T-helper 22 cell (primary cell): ENCODE results near the gene TCN1.
"Not testable (repeated sequence)": the region's sequence is repeated elsewhere in the genome, so short reads cannot be mapped to it uniquely, and the experiment has no call there.

Experiments
- DNase-seq: peaks from one replicate; pipeline ENCODE4 v3.0.0-alpha.2; 2020; ENCODE audit warnings: low read depth

The TCN1 gene, protein sequence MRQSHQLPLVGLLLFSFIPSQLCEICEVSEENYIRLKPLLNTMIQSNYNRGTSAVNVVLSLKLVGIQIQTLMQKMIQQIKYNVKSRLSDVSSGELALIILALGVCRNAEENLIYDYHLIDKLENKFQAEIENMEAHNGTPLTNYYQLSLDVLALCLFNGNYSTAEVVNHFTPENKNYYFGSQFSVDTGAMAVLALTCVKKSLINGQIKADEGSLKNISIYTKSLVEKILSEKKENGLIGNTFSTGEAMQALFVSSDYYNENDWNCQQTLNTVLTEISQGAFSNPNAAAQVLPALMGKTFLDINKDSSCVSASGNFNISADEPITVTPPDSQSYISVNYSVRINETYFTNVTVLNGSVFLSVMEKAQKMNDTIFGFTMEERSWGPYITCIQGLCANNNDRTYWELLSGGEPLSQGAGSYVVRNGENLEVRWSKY

DNA sequence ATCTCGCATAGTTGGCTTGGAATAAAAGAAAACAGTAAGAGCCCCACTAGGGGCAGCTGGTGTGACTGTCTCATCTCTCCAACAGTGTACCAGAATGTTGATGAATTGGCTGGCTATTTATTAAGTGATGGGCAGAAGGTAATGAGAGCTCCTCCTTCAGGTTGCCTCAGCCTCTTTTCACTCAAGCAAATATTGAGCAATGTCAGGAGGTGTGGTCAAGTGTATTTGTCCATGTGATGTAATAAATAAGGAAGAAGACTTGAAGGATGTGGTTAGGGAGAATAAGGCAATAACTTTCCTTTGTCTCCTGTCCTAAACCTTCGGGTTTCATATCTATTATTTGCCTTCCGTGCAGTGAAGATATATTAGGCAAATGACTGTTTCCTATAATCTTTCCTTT lies at the start of gene TCN1:
Gene TCN1, minus strand, starts transcription at position 91 of the 400 bp plus-strand sequence. Its CDS starts 17 bp downstream, at position 74.
- DNase-seq, result no peak

DNA sequence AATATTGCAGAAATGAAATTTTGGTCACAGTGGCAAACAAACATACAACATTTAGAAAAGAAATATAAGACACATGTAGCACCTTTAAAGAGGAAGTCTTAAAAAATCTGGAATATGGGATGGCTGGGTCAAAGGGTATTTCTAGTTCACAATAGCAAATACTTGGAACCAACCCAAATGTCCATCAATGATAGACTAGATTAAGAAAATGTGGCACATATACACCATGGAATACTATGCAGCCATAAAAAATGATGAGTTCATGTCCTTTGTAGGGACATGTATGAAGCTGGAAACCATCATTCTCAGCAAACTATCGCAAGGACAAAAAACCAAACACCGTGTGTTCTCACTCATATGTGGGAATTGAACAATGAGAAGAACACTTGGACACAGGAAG lies 37.3 kb upstream of the TCN1 start:
- DNase-seq, result not testable (repeated sequence)

DNA sequence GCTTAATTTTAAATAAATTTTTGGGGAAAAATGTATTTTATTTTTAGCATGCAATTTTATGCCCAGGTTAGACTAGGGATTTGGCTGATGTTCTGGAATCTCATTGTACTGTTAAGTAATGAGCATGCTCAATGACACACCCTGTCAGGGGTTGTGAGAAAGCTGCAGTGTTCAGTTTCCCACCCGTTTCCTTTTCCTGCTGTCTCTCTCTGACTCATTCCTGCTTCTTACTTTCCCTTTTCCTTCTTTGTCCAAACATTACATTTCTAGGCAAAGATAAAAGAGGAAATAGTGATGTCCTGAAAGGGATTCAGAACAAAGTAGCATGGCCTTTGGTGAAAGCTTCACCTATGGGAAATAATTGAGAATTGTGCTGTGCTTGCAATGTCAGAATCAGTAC lies 35.0 kb upstream of the TCN1 start:
- DNase-seq, result no peak

DNA sequence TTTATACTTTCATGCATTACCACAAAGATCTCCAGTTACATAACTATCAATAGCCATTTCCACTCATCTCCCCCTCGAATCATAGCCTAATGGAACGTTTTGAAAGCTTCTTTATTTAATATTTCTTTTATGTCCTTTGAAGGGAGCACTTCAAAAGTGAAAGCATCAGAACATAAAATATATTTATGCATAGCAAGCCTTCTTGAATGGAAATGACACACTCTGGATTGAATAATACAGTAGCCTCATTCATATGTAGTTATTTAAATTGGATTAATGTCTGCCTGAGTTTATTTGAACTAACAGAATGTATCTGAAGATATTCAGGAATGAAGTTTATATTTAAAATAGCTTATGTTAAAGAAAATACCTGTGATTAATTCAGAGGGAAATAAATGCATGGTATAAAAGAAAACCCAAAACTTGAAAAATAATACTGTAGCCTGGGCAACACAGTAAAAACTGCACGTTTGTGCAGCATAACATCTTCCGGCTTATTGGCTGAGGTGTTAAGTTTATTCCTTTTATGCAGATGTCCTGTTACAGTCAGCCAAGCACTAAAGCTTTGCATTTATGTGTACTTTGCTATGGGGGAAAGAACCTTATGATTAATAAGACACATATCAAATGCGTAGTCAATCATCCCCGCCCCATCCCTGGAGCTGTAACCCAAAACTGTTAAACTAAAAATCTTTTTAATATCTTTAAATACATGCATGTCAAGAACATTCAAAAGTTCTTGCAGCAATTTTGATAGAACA lies 34.3 kb upstream of the TCN1 start:
- no peak for DNase-seq

DNA sequence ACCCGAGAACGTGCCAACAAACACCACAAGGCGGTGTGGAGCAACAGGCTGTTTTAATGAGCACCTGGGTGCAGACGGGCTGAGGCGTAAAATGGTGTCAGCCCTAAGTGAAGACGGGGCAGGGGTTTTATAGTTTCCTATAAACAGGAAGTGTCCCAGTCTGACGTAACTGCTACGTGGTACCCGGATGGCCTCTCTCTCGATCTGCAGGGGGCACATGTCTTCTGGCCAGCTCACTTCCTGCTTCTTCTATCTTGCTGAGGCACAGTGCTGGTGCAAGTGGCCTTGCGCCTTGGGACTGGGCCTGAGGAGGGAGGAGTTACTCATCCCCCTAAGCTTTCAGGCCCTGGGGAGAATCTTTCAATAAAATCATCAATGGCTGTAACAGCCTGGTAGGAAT lies 33.2 kb upstream of the TCN1 start:
- no peak for DNase-seq

DNA sequence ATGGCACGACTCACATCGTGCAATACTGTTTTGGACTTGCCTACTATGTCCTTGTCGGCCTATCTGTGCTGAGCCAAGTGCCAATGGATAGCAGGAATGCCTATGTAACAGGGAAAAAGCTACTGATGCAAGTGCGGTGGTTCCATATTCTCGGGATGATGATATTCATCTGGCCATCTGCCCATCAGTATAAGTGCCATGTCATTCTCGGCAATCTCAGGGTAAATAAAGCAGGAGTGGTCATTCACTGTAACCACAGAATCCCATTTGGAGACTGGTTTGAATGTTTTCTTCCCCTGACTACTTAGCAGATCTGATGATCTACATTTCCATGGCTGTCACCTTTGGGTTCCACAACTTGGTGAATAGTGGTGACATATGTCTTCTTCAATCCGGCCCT lies 32.4 kb upstream of the TCN1 start:
- DNase-seq, result no peak

DNA sequence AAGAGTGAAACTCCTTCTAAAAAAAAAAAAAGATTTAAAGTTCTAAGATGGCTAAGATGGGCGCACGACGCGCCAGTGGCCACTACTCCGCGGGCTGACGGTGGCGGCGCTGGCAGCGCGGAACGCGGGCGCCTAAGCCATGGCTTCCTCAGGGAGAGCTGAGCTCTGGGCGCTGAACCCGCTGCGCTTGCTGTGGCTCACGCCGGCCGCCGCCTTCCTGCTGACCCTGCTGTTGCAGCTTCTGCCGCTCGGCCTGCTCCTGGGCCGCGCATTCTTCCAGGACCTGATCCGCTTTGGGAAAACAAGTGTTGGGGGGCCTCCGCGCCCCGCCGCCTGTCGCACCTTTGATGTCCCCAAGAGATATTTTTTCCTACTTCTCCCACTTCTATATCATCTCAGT lies 31.8 kb upstream of the TCN1 start:
- DNase-seq, result no peak

DNA sequence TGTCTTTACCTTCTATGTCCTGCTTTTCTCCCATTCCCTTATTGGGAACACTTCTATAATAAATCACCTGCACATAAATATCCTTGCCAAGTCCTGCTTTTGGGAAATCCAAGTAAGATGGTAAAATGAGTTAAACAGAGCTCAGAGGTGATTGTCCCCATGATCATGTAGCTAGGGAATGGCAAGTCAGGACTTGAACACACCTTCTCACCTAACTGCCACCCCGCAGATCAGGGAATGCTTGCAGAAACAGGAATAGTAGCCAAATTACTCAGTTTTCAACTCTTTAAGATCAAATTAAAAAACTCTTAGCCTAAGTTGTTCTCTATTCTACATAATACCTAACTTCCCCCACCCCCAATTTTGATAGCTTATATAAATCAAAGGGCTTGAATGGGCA lies 28.3 kb upstream of the TCN1 start:
- DNase-seq, result no peak

DNA sequence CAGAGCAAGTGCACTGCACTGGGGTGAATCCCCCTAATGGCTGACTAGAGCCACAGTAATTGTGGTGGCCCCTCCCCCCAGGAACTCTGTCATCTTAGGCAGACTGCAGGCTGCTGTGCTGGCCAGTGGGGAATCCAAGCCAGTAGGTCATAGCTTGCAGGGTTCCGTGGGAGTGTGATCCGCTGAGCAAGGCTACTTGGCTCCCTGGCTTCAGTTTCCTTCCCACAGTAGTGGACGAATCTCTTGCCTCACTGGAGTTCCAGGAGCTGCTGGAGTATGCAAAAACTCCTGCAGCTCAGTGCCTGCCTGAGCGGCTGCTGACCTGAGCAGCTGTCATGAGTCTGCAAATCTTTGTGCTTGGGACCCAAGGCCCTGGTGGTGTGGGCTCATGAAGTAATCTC lies 25.5 kb upstream of the TCN1 start:
- no peak for DNase-seq

DNA sequence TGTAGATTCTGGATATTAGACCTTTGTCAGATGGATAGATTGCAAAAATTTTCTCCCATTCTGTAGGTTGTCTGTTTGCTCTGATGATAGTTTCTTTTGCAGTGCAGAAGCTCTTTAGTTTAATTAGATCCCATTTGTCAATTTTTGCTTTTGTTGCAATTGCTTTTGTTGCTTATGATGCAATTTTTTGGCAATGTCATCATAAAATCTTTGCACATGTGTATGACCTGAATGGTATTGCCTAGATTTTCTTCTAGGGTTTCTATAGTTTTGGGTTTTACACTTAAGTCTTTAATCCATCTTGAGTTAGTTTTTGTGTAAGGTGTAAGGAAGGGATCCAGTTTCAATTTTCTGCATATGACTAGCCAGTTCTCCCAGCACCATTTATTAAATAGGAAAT lies 20.9 kb upstream of the TCN1 start:
- DNase-seq, result not testable (repeated sequence)

DNA sequence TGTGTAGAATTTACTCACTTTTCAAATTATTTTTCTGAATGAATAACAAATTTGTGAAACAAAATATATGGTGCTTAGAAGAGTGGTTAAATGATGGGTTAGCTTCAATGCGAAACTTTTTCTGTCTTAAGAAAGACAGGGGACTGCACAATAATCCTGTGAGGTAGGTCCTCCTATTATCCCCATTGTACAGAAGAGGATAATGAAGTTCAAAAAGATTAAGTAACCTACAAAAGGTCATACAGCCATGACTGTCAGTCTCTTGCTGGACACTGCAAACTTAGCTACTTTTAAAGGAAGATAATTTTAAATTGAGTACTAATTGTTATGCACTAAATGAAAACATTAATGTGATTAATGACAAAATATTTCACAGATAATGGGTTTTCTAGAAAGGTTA lies 17.3 kb upstream of the TCN1 start:
- no peak for DNase-seq

DNA sequence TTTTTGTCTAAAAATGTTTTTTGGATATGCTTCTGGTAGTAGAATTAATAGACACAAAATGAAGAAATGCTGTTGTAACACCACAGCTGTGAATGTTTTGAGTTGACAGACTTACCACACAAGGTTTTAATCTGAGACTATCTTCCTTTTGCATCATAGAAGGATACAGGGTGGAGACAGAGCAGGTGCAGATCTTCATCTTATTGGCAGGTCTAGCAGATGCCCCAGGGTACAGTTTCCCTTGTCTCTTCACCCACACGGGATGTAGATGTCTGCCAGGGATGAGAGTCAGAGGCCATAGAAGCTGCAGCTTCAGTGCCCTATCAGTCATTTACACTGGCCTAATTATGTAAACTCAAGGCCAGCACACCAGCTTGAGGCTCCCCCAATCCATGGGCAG lies 13.3 kb upstream of the TCN1 start:
- DNase-seq, result no peak

DNA sequence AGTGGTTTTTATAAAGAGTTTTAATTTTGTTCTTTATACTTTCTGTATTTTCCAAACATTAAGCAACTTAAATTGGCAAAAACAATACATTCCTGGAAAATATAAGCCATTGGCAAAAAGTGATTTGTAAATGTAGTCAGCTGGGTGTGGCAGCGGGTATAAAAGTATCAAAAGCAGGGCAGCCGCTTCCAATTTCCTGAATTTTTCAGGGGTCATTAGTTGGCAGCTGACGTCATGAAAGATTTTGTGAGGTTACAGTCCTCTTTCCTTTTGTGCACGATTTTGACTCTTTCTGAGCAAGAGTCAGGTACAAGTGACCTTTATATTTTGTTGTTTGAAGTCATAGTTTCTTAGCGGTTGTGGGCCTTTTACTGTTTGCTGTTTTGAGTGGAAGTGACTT lies 12.3 kb upstream of the TCN1 start, which contains the start of gene OOSP3:
Gene OOSP3, plus strand, starts transcription at position 208 of the 400 bp plus-strand sequence. Its CDS starts 27 bp downstream, at position 235.
- DNase-seq, result no peak

DNA sequence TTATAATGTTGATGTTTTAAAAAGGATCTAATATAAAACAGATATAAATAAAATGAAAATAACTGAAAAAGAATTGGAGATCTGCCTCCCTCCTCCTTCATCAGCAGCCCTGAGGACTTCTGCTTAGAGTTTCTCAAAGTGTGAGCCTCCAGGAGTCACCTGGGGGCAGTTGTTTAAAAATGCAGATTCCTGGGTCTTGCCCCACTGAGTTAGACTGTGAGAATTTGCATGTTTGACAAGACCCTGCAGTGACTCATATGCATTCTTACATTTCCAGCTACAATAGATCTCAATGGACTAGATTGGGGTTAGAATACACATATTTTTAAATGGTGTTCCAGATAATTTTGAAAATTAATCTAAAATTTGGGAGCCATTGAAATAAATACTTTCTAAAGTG lies 11.5 kb upstream of the TCN1 start:
- DNase-seq, result no peak

DNA sequence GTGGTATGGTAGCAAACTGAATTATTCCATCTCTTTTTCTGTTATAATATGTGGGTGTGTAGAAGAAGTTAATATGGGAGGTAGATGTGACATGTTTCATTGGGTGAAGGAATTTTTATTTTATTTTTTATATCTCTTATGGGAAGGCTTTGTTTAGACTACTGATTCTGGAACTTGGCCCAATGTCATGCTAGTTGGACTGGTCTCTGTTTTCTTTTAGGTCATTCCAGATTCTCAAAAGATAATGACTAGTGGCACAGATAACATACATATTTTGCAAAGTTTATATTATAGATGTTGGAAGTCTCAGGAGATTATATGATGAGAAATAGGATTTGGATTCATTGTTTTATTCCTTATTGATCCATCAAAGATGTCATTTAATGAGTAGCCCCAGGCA lies 11.0 kb upstream of the TCN1 start:
- no peak for DNase-seq

DNA sequence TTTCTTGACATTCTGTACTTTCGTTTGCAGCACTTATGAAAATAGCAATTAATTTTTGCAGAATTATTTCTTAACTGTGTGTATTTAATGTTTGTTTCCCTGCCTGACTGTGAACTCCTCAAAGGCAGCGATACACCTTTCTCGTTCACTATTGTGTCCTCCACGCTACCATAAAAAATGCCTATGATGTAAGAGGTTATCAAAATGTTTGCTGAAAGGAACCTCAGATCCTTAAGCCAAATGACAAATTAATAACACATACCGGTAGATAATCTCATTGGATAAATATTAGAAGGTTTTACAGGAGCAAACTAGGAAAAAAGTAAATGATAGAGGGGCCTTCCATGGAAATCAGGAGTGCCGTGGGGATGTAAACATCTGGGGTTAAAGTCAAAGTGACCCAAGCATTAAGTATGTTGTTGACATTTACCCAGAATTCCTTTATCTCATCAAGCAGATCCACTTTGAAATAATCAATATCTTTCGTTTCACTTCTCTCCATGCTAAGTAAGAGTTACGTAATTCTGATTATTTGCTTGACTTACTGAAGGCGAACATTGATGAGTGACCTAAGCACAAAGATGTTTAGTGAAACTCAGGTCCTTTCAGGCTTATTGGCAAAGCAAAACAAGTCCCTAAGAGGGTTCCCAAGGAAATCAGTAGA lies 9.7 kb upstream of the TCN1 start:
- DNase-seq, result no peak

DNA sequence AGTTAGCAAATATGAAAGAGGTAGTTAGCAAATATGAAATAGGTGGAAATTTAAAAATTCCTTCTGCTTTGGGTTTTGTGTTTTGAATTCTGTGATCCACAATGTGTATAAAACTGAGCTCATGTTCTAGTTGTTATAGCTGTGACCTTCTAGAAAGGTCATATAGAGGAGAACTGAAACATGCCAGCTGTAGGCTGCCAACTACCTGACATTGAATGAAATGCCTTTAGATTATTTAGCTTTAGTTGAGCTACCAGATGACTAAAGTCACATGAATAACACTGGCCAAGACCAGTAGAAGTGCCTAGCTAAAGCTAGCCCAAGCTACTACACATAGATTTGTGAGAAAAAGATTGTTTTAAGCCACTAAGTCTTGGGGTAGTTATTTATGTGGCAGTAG lies 5.8 kb upstream of the TCN1 start:
- DNase-seq, result no peak

DNA sequence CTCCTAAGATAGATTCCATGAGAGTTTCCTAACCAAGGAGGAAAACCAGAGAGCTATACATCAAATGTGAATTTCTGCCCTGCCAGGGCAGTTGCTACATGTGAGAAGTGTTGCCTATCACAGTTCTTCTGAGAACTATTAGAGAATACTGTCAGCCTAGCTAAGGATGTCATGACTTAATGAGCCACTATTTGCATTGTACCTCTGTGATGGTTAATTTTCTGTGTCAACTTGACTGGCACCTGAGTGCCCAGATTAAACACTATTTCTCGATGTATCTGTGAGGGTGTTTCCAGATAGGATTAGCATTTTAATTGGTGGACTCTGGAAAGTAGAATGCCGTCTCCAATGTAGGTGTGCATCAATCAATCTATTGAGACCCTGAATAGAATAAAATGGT lies 1.7 kb upstream of the TCN1 start:
- DNase-seq, result no peak

DNA sequence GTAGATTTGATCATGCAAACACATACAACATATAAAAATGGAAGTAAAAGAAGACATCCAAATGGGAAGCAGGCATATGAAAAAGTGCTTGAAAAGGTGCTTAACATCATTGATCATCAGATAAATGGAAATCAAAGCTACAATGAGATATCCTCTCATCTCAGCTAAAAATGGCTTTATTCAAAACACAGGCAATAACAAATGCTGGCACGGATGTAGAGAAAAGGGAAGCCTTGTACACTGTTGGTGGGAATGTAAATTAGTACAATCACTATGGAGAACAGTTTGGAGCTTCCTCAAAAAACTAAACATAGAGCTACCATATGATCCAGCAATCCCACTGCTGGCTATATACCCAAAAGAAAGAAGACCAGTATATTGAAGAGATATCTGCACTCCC lies 549 bp upstream of the TCN1 start:
- no peak for DNase-seq

DNA sequence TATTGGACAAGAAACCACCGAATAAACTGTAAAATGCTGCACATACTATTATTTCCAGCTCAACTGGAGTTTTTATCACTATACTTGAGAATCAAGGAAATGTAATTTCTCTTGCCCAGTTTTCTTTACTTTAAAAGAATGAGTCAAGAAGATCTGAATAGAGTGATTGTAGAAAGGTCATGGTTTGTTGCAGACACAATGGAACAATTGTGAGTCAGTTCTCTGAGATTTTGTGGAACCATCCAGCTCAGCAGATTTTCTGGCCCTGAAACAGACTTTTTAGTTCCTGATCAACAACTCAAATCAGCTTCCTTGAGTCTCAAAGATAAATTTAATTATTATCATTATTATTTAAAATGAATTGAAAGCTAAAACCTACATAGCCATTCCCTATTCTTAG lies 1.3 kb downstream of the TCN1 start:
- DNase-seq, result no peak

DNA sequence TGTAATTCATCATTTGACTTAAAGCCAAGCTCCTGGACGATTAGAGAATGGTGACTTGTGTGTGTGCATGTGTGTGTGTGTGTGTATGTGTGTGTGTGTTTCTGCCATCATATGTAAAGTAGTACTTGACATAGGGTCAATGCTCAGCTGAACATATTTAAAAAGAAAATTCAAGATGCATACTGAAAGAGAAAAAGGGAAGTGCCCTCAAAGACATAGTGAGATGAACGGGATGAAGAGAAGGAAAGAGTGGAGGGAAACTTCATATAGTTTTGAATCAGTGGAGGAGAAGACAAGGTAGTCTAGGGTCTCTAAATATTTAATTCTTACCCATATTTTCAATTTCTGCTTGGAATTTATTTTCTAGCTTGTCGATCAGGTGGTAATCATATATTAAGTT lies 4.0 kb downstream of the TCN1 start:
- no peak for DNase-seq

DNA sequence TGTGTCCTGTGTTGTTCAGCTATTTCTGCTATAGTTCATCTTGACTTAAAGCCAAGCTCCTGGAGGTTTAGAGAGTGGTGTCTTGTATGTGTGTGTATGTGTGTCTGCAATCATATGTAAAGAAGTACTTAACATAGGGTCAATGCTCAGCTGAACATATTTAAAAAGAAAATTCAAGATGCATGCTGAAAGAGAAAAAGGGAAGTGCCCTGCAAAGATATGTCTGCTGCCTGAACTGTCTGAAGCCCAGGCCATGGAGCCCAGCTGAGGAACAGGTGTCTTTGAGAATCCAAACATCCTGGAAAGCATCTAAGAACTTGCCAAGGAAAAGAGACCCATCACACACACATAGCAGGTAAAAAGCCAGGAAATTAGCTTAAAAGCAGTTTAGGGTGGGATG lies 6.6 kb downstream of the TCN1 start:
- DNase-seq, result no peak
